Stimulated activated CD4-positive, alpha-beta T cell treated with anti-CD3 and anti-CD28 coated beads, Interleukin-12 subunit alpha, Interleukin-12 subunit beta, amount 100 ng/mL, for 24 hours (primary cell): ENCODE data around the gene KRT8.
"Not testable (repeated sequence)": the region's sequence is repeated elsewhere in the genome, so short reads cannot be mapped to it uniquely, and the experiment has no call there.

Experiments
- DNase-seq, 2 experiments: peaks; one replicate each; pipeline ENCODE4 v3.0.0-alpha.2; 2020; ENCODE audit warnings: low read depth in 2 of 2

KRT8 gene

DNA sequence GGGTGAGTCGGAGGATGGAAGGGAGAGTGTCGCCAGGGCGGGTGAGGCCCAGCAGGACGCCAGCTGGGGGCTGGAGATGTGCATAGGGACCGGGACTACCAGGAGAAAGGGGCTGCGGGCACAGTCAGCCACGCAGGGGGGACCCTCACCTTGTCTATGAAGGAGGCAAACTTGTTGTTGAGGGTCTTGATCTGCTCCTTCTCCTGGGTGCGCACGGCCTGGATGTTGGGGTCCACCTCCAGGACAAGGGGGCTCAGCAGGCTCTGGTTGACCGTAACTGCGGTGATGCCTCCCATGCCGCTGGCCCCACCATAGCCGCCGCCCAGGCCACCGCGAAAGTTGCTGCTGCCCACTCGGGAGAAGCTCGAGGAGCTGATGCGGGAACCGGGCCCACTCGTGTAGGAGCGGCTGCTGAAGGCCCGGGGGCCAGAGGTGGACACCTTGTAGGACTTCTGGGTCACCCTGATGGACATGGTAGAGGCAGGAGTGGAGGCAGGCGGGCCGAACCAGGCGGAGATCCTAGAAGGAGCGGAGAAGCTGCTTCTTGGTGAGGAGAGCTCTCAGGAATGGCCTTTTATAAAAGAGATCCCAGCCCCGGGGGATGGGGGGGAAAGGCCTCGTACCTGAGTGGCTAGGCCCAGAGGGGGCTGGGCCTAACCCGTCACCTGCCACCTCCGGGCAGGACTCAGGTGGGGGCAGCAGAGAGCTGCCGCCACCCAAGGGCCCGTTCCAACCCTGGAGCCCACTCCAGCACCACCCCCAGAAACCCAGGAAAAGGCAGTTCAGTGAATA, at the start of gene KRT8:
KRT8 (minus strand) TSS at position 568 of the 792 bp plus-strand sequence; CDS start at position 473, 95 bp downstream.
- DNase-seq = not testable (repeated sequence)

DNA sequence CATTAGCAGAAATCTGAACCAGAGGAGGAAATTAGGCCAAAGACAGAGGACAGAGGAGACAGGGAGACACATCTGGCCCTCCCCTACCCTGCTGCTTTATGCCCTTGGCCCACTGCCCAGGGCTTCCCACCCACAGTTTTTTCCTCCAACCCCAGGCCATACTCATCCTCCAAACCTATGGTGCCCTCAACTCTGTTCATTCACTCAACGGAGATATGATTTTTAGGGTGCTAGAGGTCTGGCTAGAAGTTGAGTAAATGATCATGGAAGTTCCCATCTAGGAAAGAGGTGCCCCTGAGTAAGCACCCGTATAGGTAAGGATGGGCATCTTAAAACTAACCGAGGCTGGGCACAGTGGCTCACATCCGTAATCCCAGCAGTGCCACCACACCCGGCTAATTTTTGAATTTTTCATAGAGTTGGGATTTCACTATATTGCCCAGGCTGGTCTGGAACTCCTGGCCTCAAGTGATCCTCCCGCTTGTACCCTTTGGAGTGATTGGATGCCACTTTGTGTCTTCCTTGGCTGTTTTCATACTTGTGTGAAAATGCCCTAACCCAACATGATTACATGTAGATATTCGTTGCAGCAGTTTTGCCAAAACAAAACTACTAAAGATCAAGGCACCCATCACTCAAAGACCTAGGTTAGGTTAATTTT, 48.4 kb upstream of the KRT8 start:
- no peak for DNase-seq

- DNase-seq = no peak
These were observed 47.4 kb upstream of the KRT8 start for GRCh38 chr12:52952076-52952801.

DNA sequence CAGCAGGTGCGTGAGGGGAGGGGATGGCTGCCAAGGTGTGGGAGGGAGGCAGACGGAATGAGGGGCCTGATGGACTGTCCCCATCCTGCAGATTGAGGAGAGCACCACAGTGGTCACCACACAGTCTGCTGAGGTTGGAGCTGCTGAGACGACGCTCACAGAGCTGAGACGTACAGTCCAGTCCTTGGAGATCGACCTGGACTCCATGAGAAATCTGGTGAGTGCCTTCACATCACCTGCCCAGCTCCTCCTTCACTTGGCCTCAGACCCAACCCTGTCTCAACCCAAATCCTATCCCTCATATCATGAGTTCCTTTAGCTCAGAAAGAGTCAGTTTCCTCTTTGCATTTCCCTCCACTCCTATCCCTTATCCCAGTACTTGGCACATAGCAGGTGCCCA, 46.8 kb upstream of the KRT8 start:
- no peak for DNase-seq

- no peak for DNase-seq
These were observed 46.2 kb upstream of the KRT8 start for GRCh38 chr12:52951126-52951525.

- DNase-seq = no peak
These were observed 45.7 kb upstream of the KRT8 start for GRCh38 chr12:52950553-52950952.

DNA sequence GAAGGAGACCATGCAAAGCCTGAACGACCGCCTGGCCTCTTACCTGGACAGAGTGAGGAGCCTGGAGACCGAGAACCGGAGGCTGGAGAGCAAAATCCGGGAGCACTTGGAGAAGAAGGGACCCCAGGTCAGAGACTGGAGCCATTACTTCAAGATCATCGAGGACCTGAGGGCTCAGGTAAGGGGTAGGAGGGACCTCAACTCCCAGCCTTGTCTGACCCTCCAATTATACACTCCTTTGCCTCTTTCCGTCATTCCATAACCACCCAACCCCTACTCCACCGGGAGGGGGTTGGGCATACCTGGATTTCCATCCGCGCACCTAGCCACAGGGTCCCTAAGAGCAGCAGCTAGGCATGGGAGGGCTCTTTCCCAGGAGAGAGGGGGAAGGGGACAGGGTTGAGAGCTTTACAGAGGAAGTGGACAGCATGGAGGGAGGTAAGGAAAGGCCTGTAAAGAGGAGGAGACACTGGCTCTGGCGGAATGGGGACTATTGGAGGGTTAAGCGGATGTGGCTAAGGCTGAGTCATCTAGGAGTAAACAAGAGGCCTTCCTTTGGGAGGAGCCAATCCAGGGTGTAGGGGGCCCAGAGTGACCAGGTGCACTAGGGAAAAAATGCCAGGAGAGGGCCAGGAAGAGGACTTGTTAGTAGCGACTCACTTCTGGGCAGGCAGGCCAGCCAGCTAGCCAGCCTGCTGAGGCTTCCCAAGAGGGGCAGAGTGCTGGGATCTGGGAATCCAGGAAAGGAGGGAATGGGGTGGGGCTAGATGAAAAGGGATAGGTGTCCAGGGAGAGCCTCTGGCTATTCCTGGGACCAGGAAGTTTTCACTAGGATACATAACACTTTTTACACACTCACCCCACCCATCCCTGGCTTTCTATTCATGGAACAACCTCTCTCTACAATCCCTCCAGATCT, 44.8 kb upstream of the KRT8 start:
- no peak for DNase-seq

GRCh38 chr12:52947738-52948423, 43.0 kb upstream of the KRT8 start:
- DNase-seq = no peak

DNA sequence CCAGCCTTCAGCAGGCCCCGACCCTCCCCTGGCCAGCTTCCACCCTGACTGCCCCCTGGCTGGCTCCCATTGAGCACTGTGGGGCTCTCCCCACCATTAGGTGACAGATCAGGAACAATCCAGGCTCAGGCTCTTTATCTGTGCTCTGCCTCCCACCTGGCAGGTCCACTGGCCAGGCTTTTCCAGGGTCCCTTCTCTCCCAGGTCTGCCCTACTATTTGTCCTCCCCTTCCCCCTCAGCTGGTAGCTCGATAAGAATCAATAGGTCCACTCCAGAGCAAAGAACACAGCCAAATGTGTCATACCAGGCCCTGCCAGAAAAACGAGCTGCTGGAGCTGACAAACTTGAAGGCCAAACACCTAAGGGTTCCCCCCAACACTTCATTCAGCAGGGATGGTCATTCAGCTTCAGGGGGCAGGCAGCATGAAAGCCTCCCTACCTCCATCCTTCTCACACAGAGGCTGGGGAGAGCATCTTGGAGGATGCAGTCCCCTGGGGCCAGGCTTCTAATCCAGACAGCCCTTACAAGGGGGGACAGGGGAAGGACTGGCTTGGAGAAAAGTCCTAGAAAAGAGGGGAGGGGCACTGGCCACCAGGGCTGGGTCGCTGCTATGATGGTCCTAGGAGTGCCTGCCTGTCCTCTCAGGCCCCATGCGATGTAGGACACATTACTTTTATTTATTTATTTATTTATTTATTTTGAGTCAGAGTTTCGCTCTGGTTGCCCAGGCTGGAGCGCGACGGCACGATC, 42.1 kb upstream of the KRT8 start:
- DNase-seq = no peak

GRCh38 chr12:52946334-52946733, 41.5 kb upstream of the KRT8 start:
- no peak for DNase-seq

GRCh38 chr12:52945389-52946232, 40.7 kb upstream of the KRT8 start:
- DNase-seq = no peak

- no peak for DNase-seq
These were observed 40.0 kb upstream of the KRT8 start for GRCh38 chr12:52944683-52945388.

GRCh38 chr12:52942901-52943181, 38.0 kb upstream of the KRT8 start:
- no peak for DNase-seq

- DNase-seq = no peak
These were observed 37.4 kb upstream of the KRT8 start for GRCh38 chr12:52942066-52942900.

DNA sequence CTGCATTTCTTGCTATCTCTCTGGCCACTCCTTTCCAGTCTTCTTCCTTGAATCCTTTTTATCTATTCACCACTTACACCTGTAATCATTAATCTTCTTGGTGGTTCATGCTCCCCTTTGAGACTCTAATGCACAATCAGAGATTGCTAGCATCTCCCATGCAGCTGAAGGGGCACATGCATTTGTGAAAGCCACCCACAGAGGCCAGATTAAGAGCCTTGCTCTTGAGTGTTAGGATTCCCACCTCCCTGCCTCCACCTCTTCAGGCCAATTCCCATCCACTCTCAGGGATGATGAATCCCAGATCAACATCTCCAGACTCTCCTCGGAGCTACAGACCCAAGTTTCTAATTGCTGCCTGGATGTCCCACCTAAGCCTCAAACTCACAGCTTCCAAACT, 24.7 kb upstream of the KRT8 start:
- no peak for DNase-seq

GRCh38 chr12:52927964-52928363, 23.1 kb upstream of the KRT8 start:
- DNase-seq = no peak

GRCh38 chr12:52926596-52927234, 21.8 kb upstream of the KRT8 start:
- DNase-seq = no peak
